Stimulated activated CD4-positive, alpha-beta T cell treated with anti-CD3 and anti-CD28 coated beads, TNF-alpha, amount 100 ng/mL, for 48 hours (primary cell): ENCODE results near the gene KCNIP2.

Experiments
- DNase-seq, 3 donors: peaks; one replicate each; pipeline ENCODE4 v3.0.0-alpha.2; 2020; ENCODE audit warnings: low read depth in 3 of 3

Gene KCNIP2

DNA sequence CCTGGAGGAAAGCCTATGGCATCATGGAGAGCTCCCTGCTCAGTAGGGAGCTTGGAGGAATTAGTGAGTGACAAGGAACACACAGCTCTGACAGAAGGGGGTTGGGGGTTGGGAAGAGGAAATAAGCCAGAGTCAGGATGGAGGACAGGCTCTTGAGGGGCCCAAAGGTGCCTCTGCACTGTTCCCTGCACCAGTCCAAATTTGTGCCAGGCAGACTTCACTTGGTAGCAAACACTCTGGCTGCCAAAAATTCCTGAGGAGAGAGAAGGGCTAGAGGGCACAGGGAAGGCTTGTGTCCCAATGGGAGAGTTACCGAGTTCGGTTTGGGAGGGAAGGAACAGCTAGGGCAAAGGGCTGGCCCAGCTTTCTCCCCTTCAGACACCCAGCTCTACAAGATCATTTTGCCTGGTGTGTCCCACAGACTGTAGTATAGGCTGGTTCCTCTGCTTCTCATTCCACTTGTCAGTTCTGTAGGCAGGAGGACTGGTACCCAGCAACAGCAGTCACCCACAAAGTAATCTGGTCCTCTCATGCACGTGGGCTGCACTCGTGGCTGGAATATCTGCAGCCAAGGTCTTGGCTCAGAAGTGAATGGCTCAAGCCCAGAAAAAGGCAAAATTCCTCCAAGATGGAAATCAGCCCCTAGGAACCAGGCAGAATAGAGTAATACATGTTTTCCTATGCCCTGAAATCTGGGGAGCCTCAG, 8.0 kb upstream of the KCNIP2 start:
- DNase-seq: no peak

DNA sequence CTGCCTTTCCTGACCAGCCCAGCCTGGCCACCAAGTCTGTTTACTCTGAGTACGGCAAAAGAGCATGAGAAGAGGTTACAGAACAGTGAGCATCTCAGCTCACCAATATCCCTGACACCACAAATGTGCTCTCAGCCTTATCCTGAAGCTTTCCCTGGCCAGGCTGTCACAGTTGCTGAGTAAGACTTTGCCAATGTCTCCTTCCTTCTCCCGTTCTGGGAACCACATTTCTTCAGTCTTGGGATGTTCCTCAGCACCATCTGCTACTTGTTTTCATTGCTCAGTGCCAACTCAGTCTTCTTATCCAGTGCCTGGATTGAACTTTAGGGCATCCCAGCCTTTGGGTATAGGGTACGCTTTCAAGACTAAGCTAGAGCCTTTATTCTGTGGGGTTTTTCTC, 7.1 kb upstream of the KCNIP2 start:
- DNase-seq: no peak

DNA sequence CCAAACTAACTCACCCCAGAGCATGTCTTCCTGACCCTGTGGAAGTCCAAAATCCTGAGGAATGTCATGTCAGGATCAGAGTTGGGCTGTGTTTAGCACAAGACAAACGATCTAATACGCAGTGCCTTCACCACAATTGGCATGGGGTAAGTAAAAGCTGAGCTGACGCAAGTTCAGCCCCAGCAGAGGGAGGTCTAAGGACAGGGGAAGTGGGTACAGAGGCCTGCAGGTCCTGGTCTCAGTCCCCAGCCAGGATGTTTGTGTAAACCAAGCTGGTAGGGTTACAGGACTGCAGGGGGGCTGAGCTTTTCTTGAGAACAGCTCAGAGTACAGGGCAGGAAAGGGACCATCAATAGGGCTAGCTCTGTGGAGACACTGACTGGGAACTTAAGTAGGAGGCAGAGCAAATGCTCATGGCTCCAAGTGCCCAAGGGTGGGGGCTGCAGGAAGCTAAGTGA, 5.3 kb upstream of the KCNIP2 start:
- no peak for DNase-seq

DNA sequence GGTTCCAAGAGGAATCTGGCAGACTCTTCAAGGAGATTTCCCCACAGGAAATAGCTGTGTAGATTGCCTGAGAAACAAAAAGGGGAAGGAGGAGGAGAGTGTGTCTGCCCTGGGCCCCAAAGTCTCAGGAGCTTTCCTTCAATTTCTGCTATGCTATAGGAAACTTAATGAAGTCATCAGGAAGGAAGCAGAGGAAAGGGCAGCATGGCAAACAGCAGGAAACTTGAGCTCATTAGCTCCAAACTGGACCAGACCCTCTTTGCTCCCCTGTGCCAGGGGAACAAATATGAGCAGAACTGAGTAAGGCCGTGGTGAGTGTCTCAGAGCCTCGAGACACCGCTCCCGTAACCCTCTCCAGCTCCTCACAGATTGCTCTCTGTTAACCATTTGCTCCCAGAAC, 4.8 kb upstream of the KCNIP2 start:
- no peak for DNase-seq

DNA sequence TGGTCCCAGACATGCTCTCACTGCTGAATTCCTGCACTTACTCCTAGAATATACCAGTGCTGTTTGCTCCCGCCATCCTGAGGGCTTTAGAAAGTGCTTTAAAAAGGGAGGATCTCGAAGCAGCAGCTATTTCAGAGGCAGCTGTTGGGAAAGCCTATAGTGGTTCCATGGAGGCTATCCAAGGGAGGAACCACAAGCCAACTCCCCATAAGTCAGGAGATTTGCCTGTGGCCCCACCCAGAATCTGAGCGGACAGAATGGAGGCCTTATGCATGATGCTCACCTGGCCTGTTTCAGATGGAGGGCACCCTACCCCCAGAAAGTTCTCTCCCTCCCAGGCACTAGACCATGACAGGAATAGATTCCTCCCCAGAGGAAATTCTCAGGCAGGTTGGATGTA, 2.3 kb upstream of the KCNIP2 start:
- no peak for DNase-seq

DNA sequence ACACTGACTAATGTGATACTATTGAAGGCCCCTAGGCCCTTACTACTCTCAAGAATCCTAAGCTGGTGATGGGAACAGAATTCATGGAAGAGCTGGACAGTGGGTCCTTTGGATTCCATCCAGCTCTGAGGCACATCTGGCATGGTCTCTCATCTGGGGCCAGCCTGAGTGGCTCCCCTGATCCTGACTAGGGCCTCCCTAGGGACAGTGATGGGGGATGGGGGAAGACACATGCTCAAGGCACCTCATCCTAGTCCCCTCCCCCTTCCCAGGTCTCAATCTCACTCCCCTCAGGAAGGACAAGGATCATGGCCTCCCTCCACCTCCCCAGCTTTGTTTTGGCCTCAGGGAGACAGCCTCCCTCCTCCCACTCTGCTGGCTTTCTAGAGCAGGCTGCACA, 1.8 kb downstream of the KCNIP2 start:
- no peak for DNase-seq

DNA sequence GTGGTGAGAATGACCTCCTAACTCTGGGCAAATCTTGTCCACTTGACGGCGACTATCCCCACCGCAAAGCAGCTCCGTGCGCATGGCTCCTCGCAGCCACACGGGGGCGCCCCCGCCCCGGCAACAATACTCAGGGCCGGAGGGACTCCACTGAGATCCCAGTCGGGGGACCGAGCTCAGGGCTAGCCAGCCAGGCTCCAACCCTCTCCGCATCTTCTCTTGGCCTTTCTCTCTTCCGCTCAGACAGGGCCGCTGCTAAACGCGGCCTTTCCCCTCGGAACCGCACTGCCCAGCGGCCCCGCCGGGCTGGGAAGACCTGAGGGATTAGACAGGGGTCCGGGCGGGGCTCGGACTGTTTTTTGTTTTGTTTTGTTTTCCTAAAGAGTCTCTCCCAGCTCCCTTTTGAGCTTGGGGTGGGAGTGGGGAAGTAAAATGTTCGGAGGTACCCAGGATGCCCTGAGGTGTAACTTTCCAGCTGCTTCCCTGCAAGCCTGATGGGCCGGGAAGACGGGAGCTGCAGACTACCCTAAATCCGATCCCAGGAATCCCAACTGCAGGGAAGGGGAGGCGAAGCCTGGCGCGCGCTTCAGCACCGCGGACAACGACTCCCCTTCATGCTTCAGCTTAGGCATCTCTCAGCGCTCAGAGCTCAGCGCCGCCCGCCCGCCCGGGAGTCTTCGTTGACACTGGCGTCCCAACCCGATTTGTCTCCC, 2.7 kb downstream of the KCNIP2 start:
- DNase-seq: peak; percentile 56 to 64 (median 60)

DNA sequence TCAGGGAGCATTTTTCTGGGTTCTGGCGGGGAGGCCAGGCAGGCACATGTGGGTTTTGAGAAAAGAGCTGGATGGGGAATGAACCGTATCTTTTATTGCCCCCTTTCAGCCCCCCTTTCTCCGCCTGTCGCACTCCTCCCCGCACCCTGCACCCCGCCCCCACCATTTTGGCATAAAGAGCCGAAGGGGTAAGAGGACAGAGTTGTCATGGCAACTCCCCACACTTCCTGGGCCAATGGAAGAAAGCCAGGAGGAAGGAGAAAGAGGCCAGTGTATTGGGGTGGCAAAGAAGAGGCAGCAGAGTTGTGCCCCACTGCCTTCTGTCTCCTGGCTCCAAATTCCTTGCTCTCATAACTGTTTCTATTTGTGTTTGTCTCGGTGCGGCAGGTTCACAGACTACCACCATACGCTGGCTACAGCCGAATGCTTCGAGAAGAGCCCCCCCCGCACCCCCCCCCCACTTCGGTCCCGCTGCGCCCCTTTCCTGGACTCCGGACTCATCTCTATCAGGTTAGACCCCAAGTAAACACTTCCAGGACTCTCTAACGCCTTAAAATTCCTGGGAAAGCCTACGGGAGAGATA, 3.4 kb downstream of the KCNIP2 start:
- DNase-seq: no peak

DNA sequence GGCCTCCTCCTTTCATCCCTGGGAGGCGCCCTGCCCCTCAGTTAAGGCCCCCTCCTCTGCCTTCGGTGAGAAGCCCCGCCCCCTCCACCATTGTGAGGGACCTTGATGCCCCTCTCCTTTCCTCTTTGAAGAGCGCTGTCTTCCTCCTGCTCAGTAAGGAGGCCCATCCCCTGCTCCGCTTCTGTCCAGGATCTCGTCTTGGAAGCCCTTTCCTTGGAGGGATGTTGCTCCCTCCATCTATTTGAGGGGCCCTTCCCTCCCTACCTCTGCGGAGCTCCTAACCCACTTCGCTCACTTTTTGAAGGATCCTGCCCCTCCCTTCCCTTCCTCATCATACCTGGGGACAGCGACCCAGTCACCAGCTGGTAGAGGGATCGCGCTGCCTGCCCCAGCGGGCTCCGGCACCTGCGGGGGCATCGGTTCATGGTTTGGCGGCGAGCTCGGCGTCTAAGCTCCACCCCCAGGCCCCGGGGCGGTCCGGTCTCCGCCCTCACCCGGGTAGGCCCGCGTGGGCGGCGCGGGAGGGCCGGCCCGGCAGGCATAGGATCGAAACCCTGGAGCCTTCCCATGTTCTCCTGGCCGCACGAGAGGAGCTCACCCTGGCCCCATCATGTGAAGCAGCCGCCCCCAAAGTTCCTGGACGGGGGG, 4.1 kb downstream of the KCNIP2 start:
- peak in 2 of 3 donors; percentile 29 to 48 for DNase-seq

DNA sequence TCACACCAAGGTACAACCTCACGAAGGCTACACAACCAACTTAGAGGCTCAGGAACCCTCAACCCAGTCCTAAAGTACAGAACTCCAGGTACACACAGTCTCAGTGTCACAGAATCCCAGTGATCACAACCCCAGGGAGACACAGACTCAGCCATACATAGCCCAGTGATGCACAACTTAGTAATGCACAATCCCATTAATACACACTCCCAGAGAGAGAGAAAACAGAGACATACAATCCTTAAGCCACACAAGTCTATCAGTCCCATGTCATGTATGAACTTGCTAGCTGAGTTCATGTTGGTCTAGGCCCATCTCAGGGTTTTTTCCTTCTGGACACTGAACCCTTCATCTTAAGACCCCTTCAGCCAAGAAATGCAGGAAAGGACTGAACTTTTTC, 4.6 kb downstream of the KCNIP2 start:
- no peak for DNase-seq

DNA sequence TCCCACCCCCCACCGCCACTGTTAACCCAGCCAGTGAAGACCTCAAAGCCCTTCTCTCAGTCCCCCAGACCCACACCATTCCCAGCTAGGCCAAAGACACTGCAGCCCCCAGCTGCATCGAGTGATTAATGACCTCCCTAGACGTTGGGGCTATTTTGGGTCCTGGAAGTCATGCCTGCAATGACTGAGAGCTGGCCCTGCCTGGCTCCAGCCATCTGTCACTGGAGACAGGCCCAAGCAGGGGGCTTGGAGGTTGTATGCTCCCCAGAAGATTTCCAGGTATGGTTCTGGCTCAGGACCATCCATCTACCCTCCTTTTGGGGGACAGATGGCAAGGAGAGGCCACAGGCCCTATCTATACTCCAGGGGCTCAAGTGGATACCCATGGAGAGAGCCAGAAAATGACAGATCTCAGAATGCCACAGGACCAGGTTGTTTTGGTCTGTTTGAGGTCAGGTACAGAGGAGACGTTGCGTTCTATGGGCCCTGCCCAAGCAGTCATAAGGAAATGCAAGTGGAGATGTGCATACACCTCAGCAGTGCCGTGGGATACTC, 5.1 kb downstream of the KCNIP2 start:
- DNase-seq: no peak

DNA sequence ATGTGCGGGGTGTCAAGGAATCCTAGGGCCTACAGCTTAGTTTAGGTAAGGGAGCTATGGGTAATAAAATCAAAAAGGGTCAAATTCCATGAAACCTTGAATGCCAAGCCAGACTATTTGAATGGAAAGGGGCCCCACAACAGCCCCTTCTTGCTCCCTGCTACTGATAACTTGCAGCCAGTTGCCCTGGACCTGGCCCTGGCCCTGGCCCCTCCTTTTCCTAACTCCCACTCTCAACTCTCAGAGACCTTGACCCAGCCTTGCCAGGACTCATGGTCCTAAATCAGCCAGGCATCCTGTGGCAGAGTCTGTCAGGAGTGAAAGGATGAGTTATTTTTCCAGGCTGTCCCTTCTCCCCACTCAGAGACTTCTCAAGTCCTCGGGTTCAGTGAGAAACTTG, 5.9 kb downstream of the KCNIP2 start:
- DNase-seq: no peak

DNA sequence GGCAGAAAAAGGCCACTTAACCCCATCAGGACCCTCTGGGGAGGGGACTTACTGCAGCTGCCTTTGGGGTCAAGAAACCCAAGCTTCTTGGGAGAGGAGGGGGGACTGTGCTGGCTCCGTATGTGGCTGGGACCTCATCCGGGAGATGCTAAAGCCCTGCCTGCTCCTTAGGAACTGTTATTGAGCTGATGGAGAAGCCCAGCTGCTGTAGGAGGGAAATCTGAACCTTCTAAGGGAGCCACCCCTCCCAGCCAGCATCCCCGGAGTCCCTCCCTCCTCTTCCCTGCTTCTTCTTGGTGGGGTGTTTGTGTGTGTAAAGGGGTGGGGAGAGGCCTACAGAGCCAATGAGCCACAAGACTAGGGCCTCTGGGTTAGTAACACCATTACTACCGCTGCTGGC, 8.2 kb downstream of the KCNIP2 start:
- no peak for DNase-seq

DNA sequence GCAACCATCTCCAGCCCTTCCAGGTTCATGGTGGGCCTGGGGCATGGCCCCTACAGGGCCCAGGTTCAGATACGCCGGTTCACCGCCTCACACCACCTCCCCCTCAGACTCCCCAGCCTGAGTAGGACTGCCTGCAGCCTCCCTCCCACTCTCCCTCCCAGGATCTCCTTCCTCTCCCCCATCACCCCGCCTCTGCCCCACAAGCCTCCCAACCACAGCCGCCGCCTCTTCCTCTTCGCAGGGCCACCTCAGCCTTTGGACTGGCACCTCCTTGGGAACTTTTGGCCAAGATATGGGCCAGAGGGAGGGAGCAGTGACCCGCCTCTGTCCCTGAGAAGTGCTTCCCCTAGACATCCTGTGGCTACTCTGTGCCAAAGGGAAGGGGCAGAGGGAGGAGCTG, 9.3 kb downstream of the KCNIP2 start:
- no peak for DNase-seq

DNA sequence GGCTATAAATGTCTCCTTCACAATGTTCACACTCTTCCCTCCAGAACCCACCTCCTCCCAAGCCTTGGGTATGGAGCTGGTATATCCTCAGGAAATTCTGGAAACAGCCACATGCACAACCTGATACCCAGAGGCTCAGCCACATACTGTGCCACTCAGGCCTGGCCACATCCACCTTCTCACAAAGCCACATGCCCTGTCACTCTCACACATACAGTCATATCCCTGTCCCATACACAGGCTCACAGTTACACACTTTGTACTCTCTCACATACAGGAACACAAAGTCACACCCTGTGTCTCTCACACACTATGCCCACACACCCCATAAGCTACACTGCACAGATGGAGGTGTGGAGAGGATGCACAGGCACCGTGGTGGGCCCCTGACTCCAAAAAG, 10.1 kb downstream of the KCNIP2 start:
- DNase-seq: no peak

DNA sequence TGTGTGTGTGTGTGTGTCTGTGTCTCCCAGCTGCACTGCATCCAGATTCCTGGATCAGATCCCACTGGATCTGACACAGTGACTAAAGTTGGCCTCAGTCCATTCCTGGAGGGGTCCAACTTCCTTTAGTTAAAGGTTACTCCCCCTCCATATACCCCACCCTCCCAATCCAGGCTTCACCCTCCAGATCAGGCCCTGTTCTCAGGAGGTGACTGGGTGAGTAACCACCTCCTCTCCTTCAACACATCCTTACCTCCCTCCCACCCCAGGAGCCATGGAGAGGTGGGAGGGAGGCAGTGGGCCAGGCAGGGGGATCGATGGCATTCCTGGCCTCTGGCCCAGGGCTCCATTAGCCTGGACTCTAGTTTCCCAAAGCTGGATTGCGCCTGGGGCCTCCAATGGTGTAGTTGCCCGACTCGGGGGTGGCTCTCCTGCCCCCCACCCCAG, 11.3 kb downstream of the KCNIP2 start:
- no peak for DNase-seq

DNA sequence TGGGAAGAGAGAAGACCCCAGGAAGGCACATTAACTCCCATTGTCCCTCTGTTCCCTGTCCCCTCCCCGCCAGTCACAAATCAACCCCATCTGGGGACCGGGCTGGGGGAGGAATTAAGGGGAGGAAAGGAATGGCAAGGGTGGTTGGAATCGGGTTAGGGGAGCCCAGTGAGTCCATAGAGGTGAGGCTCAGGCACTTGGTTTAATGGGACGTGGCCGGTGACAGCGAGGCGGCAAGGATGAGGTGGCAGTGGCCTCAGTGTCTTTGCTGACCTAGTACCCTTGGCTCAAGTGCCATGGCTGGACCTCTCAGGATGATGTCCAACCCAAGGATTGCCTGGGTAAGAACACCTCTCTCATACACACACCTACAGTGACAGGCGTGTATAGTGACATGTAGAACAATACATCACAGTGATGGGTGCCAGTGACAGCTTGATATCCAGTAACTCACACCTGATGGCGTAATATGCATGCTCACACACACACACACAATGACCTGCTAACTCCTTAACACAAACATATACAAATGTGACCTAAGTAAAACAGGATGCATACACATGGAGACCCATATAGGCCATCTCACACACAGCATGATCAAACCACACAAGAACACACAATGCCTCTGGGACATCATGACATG, 12.3 kb downstream of the KCNIP2 start:
- DNase-seq: no peak

DNA sequence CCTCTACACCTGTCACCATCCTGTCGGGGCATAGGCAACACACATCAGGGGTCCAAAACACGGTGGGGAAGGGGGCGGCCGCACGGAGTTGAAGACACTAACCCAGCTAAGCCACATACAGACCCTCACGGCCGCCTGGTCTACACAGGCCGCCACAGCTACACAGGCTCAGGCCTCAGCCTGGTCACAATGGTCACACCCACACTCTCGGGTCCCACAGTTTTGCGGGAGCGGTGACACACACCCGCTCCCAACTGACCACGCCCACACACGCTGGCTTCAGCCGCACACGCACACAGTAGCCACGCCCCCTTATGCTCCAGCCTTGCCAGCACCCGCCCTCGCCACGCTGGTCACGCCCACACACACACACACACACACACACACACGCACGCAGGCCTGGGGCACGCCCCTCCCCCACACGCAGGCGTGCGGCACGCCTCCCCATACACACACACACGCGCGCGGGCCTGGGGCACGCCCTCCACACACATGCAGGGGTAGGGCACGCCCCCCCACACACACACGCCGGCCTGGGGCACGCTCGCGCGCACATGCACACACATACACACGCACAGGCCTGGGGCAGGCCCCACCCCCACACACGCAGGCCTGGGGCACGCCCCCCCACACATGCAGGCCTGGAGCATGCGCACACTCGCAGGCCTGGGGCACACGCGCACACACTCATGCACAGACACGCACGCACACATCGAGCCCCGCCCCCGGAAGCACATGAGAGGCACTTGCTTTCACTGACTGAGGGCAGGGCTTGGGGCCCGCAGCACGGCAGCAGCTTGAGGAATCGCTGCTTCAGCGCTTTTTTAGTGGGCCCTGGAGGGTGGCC, 13.1 kb downstream of the KCNIP2 start:
- DNase-seq: peak; percentile 76 to 92 (median 87)

DNA sequence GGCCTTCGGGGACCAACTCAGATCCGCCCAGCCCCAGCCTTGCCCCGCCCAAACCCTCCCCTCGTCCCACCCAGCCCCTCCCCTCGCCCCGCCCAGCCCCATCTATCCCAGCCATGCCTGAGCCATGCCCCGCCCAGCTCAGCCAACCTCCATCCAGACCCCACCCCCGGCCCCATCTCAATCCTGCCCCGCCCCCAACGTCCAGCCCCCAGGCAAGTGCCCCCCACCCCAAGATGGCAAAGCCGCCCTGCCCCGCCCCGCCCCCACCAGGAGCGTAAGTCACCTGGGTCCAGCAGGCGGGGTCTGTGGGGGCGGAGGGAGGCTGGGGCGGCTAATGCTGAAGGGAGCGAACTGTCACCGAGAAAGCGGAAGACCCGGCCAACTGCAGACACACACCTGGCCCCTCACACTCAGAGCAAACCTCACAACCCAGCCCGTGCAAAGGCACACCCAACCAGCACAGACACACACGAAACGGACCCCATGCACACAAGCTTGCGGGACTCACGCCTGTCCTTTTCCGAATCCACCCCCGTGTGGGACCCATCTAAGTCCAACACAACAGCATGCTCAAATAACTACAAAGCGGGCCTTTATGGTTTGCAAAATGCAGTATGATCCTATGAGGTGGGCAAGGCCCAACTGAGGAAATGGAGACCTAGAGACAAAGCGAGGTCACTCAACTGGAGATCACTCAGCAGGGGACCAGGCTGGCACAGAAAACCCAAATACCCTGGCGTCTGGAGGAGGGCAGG, 13.9 kb downstream of the KCNIP2 start:
- DNase-seq: peak in 2 of 3 donors; percentile 33 to 67
